Right lobe of liver (tissue), 6 donors: ENCODE data around the gene CDR2L. TPM values are rescaled to one million over a fixed set of nuclear protein-coding genes. Genes with fewer than 3 reads are reported as not detected.
A peak's percentile ranks its signal among the peaks of the same experiment; 100 is the strongest.

Source experiments
- ATAC-seq, 4 donors: fragments of 200-7000 bp; cut with Tn5 transposase; one replicate each; pipeline ENCODE4 v1.9.1; 2020; ENCODE audit warnings: mild to moderate bottlenecking in 4 of 4, moderate library complexity in 4 of 4
- DNase-seq, 3 donors: peaks; one replicate each; pipeline ENCODE4 v3.0.0-alpha.2; 2020
- H3K27ac ChIP-seq, 3 donors: fragments of 200-600 bp; one replicate each; pipeline ENCODE4 v1.8.0; 2022
- H3K27me3 ChIP-seq, 2 donors: fragments of 200-600 bp; one replicate each; pipeline ENCODE4 v1.8.0; 2022
- H3K36me3 ChIP-seq, 4 donors: fragments of 200-600 bp; sonication (generic) in 1 of 4; one replicate each; pipeline versions ENCODE4 v1.5.1 to v1.8.0; 2017 to 2022; ENCODE audit warnings: control low read depth in 1 of 4
- H3K4me1 ChIP-seq, 4 donors: fragments of 200-600 bp; sonication (generic) in 1 of 4; one replicate each; pipeline versions ENCODE4 v1.5.1 to v1.8.0; 2017 to 2022; ENCODE audit warnings: control low read depth in 1 of 4
- H3K4me3 ChIP-seq, 3 donors: fragments of 200-600 bp; one replicate each; pipeline ENCODE4 v1.8.0; 2022
- H3K9me3 ChIP-seq, 4 donors: fragments of 200-600 bp; sonication (generic) in 1 of 4; one replicate each; pipeline versions ENCODE4 v1.5.1 to v1.8.0; 2017 to 2022; ENCODE audit warnings: control low read depth in 1 of 4
- POLR2A ChIP-seq: fragments of 450-650 bp; IDR thresholded peaks from one replicate; pipeline ENCODE4 v1.6.1; 2017; ENCODE audit warnings: antibody characterized with exemption, mild to moderate bottlenecking
- WGBS: methylation state at CpG from one replicate; pipeline ENCODE4 v1.1.6; 2018; ENCODE audit warnings: low coverage, low lambda C conversion rate; ENCODE audit not compliant: insufficient coverage; ENCODE audit errors: missing lambda C conversion rate; 5-methylcytosine and 5-hydroxymethylcytosine counted together
- intact Hi-C, 2 donors: fragments of 100-400 bp; cut with DNase I; formaldehyde crosslinking; loops; one replicate each; pipeline versions ENCODE4 v1.11.2 to v1.14.1; 2022
- total RNA-seq, 6 experiments: library from RNA; depleted of rRNA in 2 of 6; stranded (reverse); fragments of >200 nt in 2 of 6; fragmentation: NEBNext Ultra II Directional in 3 of 6; extraction: Animal tissue kit (Norgen Biotek cat#: 25700) in 3 of 6; gene quantifications; one replicate each; pipeline versions ENCODE4 v1.1.0 to v1.2.4, GENCODE V29; 2016 to 2023
- TF ChIP-seq, protein P1 (sequence below), 4 donors: fragments of 200-600 bp in 3 of 4; fragments of 450-650 bp in 1 of 4; IDR thresholded peaks; one replicate each; pipeline versions ENCODE4 v1.5.1 to v1.8.0; 2016 to 2022; ENCODE audit warnings: antibody characterized with exemption in 4 of 4, mild to moderate bottlenecking in 2 of 4
- donor health status: DM: no; HTN: yes; CAD: no.
- donor health status: DM: no; HTN: no; CAD: no.
- donor health status: DM: no; HTN: no; CAD: no.
- donor health status: DM: no; HTN: yes; CAD: no.
- donor health status: DM: no; HTN: yes; CAD: no.

CDR2L gene
- total RNA-seq, 6 experiments from 2014 or later, result 0.64 to 2.3 (median 1.4) TPM

GRCh38 chr17:74956093-74956492, 31.3 kb upstream of the CDR2L start:
- intact Hi-C loops, result loop anchor here in 1 of 2 donors (5.0 kb wide), 1 partner anchor 34 kb away; the partner anchor contains the start of genes OTOP2 and USH1G
- Histone ChIP-seq H3K4me1 (no peaks in the 10 kb centered on the region), H3K27ac (no peak overlapping the region), H3K9me3 (no peaks in the 10 kb centered on the region), H3K36me3 (no peaks in the 10 kb centered on the region), H3K27me3 (no peaks in the 10 kb centered on the region), H3K4me3 (no peak overlapping the region)
- WGBS, result 42% methylated on average over 3 of the region's 4 CpGs
- ATAC-seq, result no peak
- no peak for TF ChIP-seq POLR2A
- TF ChIP-seq, protein P1, sequence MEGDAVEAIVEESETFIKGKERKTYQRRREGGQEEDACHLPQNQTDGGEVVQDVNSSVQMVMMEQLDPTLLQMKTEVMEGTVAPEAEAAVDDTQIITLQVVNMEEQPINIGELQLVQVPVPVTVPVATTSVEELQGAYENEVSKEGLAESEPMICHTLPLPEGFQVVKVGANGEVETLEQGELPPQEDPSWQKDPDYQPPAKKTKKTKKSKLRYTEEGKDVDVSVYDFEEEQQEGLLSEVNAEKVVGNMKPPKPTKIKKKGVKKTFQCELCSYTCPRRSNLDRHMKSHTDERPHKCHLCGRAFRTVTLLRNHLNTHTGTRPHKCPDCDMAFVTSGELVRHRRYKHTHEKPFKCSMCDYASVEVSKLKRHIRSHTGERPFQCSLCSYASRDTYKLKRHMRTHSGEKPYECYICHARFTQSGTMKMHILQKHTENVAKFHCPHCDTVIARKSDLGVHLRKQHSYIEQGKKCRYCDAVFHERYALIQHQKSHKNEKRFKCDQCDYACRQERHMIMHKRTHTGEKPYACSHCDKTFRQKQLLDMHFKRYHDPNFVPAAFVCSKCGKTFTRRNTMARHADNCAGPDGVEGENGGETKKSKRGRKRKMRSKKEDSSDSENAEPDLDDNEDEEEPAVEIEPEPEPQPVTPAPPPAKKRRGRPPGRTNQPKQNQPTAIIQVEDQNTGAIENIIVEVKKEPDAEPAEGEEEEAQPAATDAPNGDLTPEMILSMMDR (IDR thresholded peaks at IDR 0.05), result no peak
- no peak for DNase-seq

DNA sequence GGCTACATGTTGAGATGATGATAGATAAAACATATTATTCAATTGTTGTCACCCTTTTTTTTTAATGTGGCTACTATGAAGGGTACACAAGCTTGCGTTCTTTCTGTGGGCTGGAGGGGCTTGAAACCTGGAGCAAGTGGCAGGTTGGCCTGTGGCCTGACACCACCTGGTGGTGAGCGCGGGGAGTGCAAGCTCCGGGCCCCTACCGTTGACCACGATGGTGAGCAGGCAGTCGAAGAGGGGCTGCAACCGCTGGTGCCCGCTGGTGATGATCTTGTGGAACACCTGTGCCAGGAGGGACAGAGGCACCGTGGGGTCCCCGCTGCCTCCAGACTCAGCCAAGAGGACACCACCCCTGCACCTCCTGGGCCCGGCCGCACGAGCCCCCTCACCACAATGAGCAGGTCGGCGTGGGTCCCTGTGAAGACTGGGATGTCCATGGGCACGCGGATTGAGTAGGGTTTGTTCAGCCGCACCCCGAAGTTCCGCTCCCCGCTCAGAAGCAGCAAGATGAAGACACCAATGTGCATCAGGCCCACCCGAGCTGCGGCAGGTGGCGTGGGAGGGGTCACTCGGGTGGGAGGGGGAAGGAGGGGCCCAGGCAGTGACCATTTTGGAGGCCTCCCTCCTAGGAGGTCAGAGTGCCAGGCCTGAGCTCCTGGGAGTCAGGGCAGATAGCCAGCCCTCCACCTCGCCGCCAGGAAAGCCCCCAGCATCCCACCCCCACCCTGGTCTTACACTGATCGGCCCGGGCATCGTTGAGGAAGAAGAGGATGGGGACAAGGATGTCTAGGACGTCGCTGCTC, 29.3 kb upstream of the CDR2L start:
- Histone ChIP-seq H3K9me3 (no peaks in the 10 kb centered on the region), H3K4me1 (no peaks in the 10 kb centered on the region), H3K27me3 (no peaks in the 10 kb centered on the region), H3K4me3 (no peak overlapping the region), H3K36me3 (no peaks in the 10 kb centered on the region), H3K27ac (no peak overlapping the region)
- intact Hi-C loops, result loop anchor here in 1 of 2 donors (5.0 kb wide), 1 partner anchor 36 kb away; the partner anchor contains the start of genes OTOP2 and USH1G
- ATAC-seq, result peak; percentile 57 to 73 (median 69)
- TF ChIP-seq, protein P1 (IDR thresholded peaks at IDR 0.05), result peak; percentile 85 to 95 (median 93)
- TF ChIP-seq POLR2A, result no peak
- WGBS, result 16% methylated on average over 8 of the region's 33 CpGs
- DNase-seq, result peak; percentile 70 to 78 (median 74)

GRCh38 chr17:74959826-74960515, 27.5 kb upstream of the CDR2L start:
- H3K4me1 ChIP-seq, result no peaks in the 10 kb centered on the region
- H3K36me3 ChIP-seq, result no peaks in the 10 kb centered on the region
- H3K27ac ChIP-seq, result no peak overlapping the region
- no peak overlapping the region for H3K4me3 ChIP-seq
- 43% methylated on average over 5 of the region's 14 CpGs for WGBS
- no peaks in the 10 kb centered on the region for H3K9me3 ChIP-seq
- H3K27me3 ChIP-seq, result no peaks in the 10 kb centered on the region
- no peak for DNase-seq
- intact Hi-C loops, result loop anchor here in 1 of 2 donors (5.0 kb wide), 1 partner anchor 38 kb away; the partner anchor contains the start of genes OTOP2 and USH1G
- TF ChIP-seq POLR2A, result no peak
- TF ChIP-seq, protein P1 (IDR thresholded peaks at IDR 0.05), result no peak
- ATAC-seq, result no peak

GRCh38 chr17:74960570-74961342, 26.7 kb upstream of the CDR2L start:
- Histone ChIP-seq H3K4me3 (no peak overlapping the region), H3K36me3 (no peaks in the 10 kb centered on the region), H3K27ac (no peak overlapping the region), H3K4me1 (no peaks in the 10 kb centered on the region), H3K9me3 (no peaks in the 10 kb centered on the region), H3K27me3 (no peaks in the 10 kb centered on the region)
- intact Hi-C loops, result no loop called here
- no peak for DNase-seq
- WGBS, result 49% methylated on average over 9 of the region's 19 CpGs
- peak; percentile 33 to 58 (median 54) for ATAC-seq
- TF ChIP-seq, protein P1 (IDR thresholded peaks at IDR 0.05), result peak; percentile 27 to 53 (median 50)
- no peak for TF ChIP-seq POLR2A
